ENCODE data around the gene RTP3. TPM values are rescaled to one million over a fixed set of nuclear protein-coding genes. Genes with fewer than 3 reads are reported as not detected.
A peak's percentile ranks its signal among the peaks of the same experiment; 100 is the strongest.

RTP3 gene
- total and polyA plus RNA-seq, 8 donors = not detected

DNA sequence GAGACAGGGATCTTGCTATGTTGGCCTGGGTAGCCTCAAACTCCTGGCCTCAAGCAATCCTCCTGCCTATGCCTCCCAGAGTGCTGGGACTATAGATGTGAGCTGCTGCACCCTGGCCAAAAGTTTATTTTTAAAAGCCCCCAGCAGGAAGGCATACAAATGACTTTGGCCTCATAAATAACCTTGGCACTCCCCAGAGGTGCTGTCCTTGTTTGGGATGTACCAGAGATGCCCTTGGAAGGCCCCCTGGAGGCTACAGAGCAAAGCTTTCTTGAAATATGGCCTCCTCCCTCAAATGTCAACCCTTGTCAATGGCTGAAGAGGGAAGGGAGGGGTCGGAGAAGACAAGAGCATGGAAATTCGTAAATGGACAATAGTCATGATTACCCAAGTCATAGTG, 14.0 kb upstream of the RTP3 start:
- no peaks in the 10 kb centered on the region for H3K36me3 ChIP-seq
- H3K4me3 ChIP-seq = peak overlapping the region in 2 of 4 donors; percentile 42 to 43
- 78 to 79% methylated on average over 2 of the region's 2 CpGs for WGBS, 2 donors
- DNase-seq (no peak), ATAC-seq (no peak), FAIRE-seq (no peak)
- H3K9me3 ChIP-seq = no peaks in the 10 kb centered on the region
- peak overlapping the region in 2 of 4 donors; percentile 92 to 94 for H3K27ac ChIP-seq
- intact Hi-C loops (cut with DNase I) = loop anchor here in 1 of 3 donors (5.0 kb wide), 1 partner anchor 143 kb away; no protein-coding TSS in a partner anchor
- H3K27me3 ChIP-seq = no peaks in the 10 kb centered on the region
- H3K4me1 ChIP-seq = peaks cover 0 to 4% (median under 1%) of the 10 kb centered on the region in 3 donors
- TF ChIP-seq, protein P1, sequence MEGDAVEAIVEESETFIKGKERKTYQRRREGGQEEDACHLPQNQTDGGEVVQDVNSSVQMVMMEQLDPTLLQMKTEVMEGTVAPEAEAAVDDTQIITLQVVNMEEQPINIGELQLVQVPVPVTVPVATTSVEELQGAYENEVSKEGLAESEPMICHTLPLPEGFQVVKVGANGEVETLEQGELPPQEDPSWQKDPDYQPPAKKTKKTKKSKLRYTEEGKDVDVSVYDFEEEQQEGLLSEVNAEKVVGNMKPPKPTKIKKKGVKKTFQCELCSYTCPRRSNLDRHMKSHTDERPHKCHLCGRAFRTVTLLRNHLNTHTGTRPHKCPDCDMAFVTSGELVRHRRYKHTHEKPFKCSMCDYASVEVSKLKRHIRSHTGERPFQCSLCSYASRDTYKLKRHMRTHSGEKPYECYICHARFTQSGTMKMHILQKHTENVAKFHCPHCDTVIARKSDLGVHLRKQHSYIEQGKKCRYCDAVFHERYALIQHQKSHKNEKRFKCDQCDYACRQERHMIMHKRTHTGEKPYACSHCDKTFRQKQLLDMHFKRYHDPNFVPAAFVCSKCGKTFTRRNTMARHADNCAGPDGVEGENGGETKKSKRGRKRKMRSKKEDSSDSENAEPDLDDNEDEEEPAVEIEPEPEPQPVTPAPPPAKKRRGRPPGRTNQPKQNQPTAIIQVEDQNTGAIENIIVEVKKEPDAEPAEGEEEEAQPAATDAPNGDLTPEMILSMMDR (IDR thresholded peaks at IDR 0.05) = no peak

DNA sequence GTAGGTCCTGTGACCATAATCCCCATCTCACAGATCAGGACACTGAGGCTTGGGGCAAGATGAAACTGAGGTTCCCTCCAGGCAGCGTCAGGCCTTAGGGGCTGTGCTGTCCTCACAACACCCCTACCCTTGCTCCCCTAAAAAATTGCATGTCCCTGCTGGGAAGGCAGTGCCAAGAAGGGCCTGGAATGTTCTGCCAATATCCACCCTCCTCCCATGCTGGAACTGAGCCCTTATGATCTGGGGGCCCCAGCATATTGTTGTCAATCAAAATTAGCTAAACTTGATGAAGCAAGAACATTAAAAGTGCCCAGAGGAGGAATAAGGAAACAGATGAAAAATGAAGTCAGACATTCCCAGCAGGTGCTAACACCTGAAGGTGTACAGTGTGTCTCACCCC, 13.4 kb upstream of the RTP3 start:
- peak in 3 of 4 donors; percentile 3 to 26 (median 26) for ATAC-seq
- Histone ChIP-seq H3K9me3 (no peaks in the 10 kb centered on the region), H3K4me3 (peak overlapping the region in 3 of 4 donors; percentile 0 to 43 (median 42)), H3K27ac (peak overlapping the region; percentile 63 to 94 (median 84)), H3K4me1 (peaks cover 0 to 9% (median 4%) of the 10 kb centered on the region in 3 donors), H3K27me3 (no peaks in the 10 kb centered on the region), H3K36me3 (no peaks in the 10 kb centered on the region)
- DNase-seq = peak in 2 of 6 donors; percentile 18 to 30
- TF ChIP-seq, protein P1 (IDR thresholded peaks at IDR 0.05) = no peak
- intact Hi-C loops (cut with DNase I) = loop anchor here in 1 of 3 donors (5.0 kb wide), 1 partner anchor 143 kb away; no protein-coding TSS in a partner anchor
- no peak for FAIRE-seq
- 66 to 77% methylated on average over 1 of the region's 1 CpG for WGBS, 2 donors

DNA sequence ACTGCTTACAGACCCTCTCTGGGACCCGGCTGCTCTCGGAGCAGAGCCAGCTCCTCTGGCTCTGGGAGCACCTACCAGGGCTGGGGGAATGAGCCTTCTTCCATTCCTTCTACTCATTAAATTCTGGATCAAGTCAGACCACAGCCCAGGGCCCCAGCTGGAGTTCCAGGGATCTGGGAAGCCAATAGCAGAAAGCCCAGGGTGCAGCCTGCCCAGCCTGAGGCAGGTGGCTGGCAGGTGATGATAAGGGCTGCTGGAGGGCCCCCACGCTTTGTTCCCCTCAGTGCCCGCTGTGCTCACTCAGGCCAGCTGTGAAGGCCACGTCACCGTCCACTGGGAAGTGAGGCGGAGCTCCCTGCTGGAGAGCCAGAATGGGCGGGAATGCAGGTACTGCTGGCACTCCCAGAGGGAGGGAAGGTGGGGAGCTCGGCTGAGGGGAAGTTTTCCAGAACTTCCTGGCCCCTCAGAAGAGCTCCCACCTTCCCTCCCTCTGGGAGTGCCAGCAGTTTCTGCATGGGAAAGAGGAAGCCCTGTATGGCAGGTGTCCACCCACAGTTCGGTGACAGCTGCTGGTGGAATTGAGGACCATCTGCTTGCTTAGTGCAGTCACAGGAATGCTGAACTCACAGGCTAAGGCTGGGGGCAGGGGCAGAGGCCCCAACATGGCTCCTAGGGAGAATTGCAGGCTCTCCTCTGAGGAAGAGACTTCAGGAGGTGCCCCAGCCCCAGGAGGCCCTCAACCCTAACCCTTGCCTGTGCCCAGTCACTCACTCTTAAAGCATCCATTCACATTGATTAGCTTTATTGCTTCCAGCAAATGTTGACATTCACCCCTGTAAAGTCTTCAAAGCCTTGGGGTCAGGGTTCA, 12.6 kb upstream of the RTP3 start:
- H3K27me3 ChIP-seq = no peaks in the 10 kb centered on the region
- H3K36me3 ChIP-seq = no peaks in the 10 kb centered on the region
- H3K9me3 ChIP-seq = no peaks in the 10 kb centered on the region
- peak; percentile 88 to 96 (median 93) for DNase-seq
- intact Hi-C loops (cut with DNase I) = loop anchor here in 1 of 3 donors (5.0 kb wide), 1 partner anchor 142 kb away; no protein-coding TSS in a partner anchor
- WGBS, 2 donors = 24 to 26% methylated on average over 10 of the region's 10 CpGs
- no peak for FAIRE-seq
- TF ChIP-seq, protein P1 (IDR thresholded peaks at IDR 0.05) = no peak
- peak; percentile 83 to 90 (median 86) for ATAC-seq
- peaks cover 0 to 10% (median 4%) of the 10 kb centered on the region in 3 donors for H3K4me1 ChIP-seq
- H3K4me3 ChIP-seq = peak overlapping the region in 3 of 4 donors; percentile 0 to 43 (median 42)
- H3K27ac ChIP-seq = peak overlapping the region; percentile 63 to 94 (median 84)

- Histone ChIP-seq H3K27ac (peak overlapping the region; percentile 63 to 94 (median 84)), H3K9me3 (no peaks in the 10 kb centered on the region), H3K4me1 (peaks cover 5 to 16% (median 6%) of the 10 kb centered on the region in 3 donors), H3K27me3 (no peaks in the 10 kb centered on the region), H3K4me3 (no peak overlapping the region), H3K36me3 (no peaks in the 10 kb centered on the region)
- DNase-seq (peak in 1 of 6 donors; percentile 18), ATAC-seq (no peak), FAIRE-seq (no peak)
- TF ChIP-seq, protein P1 (IDR thresholded peaks at IDR 0.05) = no peak
- WGBS, 2 donors = 54 to 63% methylated on average over 4 of the region's 4 CpGs
- intact Hi-C loops (cut with DNase I) = loop anchor here in 1 of 3 donors (2.0 kb wide), 1 partner anchor 145 kb away; no protein-coding TSS in a partner anchor
Measured at GRCh38 chr3:46485779-46486175, 12.0 kb upstream of the RTP3 start.

All from pancreas (tissue), 10 donors.